Stimulated activated CD8-positive, alpha-beta memory T cell treated with anti-CD3 and anti-CD28 coated beads, Interleukin-4, amount 100 ng/mL, for 1 hour (primary cell): Measurements from ENCODE around the gene AGPAT1.

Experiments
- DNase-seq, 2 donors: peaks; one replicate each; pipeline ENCODE4 v3.0.0-alpha.2; 2020; ENCODE audit warnings: low read depth in 2 of 2, low spot score in 1 of 2

The AGPAT1 gene

DNA sequence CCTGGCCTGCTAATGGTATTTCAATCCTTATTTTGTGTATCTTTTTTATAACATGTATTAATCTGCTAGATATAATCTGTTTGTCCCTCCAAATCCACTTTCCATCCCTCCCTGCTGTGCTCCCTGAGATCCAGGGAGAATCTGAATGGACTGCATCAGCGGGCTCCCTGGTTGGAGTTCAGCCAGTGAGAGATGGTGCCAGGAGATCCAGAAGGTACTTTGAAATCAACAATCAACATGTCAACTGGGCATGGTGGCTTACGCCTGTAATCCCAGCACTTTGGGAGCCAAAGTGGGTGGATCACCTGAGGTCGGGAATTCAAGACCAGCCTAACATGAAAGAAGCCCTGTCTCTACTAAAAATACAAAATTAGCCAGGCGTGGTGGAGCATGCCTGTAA lies 52.2 kb downstream of the AGPAT1 start:
- DNase-seq, result no peak

DNA sequence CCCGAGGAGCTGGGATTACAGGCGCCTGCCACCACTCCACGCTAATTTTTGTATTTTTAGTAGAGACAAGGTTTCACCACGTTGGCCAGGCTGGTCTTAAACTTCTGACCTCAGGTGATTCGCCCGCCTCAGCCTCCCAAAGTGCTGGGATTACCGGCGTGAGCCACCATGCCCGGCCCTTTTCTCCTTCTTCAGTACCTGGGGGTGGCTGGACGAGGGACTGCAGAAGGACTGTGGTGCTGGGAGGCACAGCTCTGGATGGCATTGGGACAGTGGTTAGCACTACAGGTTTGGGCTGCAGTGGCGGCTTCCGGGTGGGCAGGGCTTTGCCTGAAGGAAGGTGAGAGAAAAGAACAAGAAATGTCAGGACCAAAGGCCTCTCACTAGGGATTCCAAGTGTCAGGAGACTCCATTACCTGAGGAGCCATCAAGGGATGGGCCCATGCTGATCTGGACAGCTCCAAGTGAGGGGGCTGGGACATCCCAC lies 55.3 kb downstream of the AGPAT1 start:
- no peak for DNase-seq

DNA sequence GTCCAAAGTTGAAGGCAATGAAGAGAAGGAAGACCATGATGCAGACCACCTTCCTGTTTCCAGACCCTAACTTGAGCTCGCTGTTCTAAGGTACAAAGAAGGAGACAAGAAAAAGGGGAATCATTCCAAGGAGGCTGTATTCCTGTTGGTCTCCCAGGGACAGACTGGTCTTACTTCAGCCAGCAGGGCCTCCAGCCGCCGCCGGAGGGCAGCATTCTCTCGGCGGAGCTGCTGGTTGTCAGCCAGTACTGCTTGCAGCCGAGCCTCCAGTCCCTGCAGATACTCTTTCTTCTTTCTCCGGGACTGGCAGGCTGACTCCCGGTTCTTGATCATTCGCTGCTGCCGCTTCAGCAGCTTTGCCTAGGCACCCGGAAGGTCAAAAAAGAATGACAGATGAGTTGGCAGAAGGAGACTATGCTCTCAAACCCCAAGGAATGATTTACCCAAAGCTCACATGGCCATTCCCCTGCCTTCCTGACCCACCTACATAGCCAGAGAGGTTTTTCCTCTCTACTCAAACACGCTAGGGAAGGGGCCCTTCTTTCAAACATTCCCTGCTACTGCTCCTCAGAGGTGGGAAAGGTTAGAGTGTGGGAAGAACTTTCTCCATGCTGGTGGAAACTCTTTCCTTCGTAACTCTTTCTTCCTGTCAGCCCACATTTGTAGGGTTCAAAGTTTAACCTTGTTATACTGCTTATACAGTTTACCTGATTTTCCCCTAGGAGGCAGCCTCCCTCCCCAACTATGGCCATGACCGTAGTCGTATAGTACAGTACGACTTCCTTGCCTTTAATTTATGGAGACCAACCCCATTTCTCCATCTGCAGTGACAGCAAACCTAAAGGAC lies 56.9 kb downstream of the AGPAT1 start:
- peak in 1 of 2 donors; percentile 41 for DNase-seq
